Right ventricle myocardium superior (tissue), 1 donor: ENCODE results near the gene SRRM4. TPM values are rescaled to one million over a fixed set of nuclear protein-coding genes. Genes with fewer than 3 reads are reported as not detected.
"Not testable (repeated sequence)": the region's sequence is repeated elsewhere in the genome, so short reads cannot be mapped to it uniquely, and the experiment has no call there.

Experiments used
- ATAC-seq: fragments of 200-7000 bp; cut with Tn5 transposase; one replicate; pipeline ENCODE4 v1.9.1; 2020; ENCODE audit warnings: mild to moderate bottlenecking; ENCODE audit not compliant: poor library complexity
- DNase-seq: peaks from one replicate; pipeline ENCODE4 v3.0.0-alpha.2; 2020
- intact Hi-C: fragments of 100-400 bp; cut with DNase I; formaldehyde crosslinking; loops from one replicate; pipeline ENCODE4 v1.11.2; 2022
- total RNA-seq: library from RNA; stranded (reverse); fragmentation: NEBNext Ultra II Directional; extraction: Animal tissue kit (Norgen Biotek cat#: 25700); gene quantifications from one replicate; pipeline ENCODE4 v1.2.1, GENCODE V29; 2021
- donor health status: DM: no; HTN: yes; CAD: no; lungs with severe emphysema.

The SRRM4 gene
- total RNA-seq, 1 donor from 2014 or later = 0.30 TPM

- ATAC-seq (no peak), DNase-seq (no peak)
- intact Hi-C loops = no loop called here
Measured at GRCh38 chr12:119096429-119097202, 115.3 kb downstream of the SRRM4 start.

DNA sequence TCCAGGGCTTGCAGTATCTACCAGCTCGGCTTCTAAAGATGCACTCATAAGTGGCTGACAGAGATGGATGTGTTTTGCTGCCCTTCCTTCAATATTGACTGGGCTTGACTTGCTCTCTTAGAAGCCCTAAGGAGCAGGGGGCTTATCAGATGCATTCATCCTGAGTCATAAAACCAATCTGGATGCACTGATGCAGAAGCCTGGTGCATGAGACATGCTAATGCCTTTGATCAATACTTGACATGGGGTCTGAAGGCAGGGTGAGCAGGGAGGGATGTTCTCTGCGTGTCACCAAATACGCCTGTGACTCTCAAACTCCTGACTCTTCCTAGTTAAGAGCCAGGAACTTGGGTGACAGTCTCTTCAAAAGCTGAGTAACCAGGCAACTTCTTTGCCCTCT, 119.6 kb downstream of the SRRM4 start:
- intact Hi-C loops = no loop called here
- no peak for DNase-seq
- no peak for ATAC-seq

DNA sequence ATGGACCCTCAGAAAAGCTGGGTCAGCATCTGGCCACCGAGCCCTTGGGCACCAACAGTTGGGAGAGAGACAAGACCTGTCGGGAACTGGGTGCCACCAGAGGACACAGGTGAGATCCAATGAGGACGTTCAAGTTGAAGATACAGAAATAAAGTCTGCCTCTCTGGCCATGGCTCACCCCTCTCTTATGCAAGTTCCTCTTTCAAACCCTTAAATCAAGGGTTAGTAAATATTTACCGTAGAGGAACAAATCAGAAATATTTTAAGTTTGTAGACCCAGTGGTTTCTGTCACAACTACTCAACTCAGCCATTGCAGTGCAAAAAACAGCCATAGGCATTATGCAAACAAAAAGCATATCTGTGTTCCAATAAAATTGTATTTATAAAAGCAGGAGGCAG, 120.9 kb downstream of the SRRM4 start:
- ATAC-seq = no peak
- intact Hi-C loops = no loop called here

GRCh38 chr12:119102714-119103113, 121.4 kb downstream of the SRRM4 start:
- DNase-seq (no peak), ATAC-seq (no peak)
- intact Hi-C loops = no loop called here

More for the DNA sequence above, 120.9 kb downstream of the SRRM4 start:
- no peak for DNase-seq

- ATAC-seq, intact Hi-C loops, DNase-seq: not testable (repeated sequence)
Measured at GRCh38 chr12:119104969-119105368, 123.6 kb downstream of the SRRM4 start.

GRCh38 chr12:119113496-119113986, 132.2 kb downstream of the SRRM4 start:
- intact Hi-C loops = loop anchor here (10.0 kb wide), 1 partner anchor 431 kb away; no protein-coding TSS in a partner anchor
- ATAC-seq (no peak), DNase-seq (no peak)

GRCh38 chr12:119114294-119114693, 133.0 kb downstream of the SRRM4 start:
- intact Hi-C loops = loop anchor here (10.0 kb wide), 1 partner anchor 431 kb away; no protein-coding TSS in a partner anchor
- no peak for DNase-seq
- no peak for ATAC-seq

GRCh38 chr12:119115296-119115905, 134.1 kb downstream of the SRRM4 start:
- DNase-seq = no peak
- ATAC-seq = peak; percentile 66
- intact Hi-C loops = loop anchor here (5.0 to 10.0 kb wide), 2 partner anchors 297 to 429 kb away; no protein-coding TSS in a partner anchor

- no peak for ATAC-seq
- intact Hi-C loops = loop anchor here (5.0 to 10.0 kb wide), 2 partner anchors 294 to 427 kb away; no protein-coding TSS in a partner anchor
- no peak for DNase-seq
Measured at GRCh38 chr12:119117936-119118335, 136.6 kb downstream of the SRRM4 start.

DNA sequence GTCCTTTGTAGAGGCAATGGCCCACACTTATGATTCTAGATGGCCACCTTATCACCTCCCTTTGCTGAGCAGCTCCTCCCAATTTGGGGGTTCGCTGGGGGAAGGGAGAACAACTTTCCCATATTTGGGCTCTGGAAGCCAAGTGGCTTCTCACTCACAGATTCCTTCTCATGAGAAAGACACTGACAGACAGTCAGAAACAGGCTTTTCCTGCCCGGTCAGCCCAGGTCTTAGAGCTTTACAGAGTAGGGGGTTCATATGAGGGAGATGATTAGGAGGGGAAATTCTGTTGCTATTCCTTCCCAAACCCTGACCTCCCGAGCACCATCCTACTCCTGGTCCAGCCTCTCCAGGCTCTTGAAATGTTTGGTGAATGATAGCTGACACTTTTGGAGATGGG, 137.3 kb downstream of the SRRM4 start:
- DNase-seq = no peak
- no peak for ATAC-seq
- intact Hi-C loops = loop anchor here (5.0 to 10.0 kb wide), 2 partner anchors 294 to 426 kb away; no protein-coding TSS in a partner anchor

- ATAC-seq = no peak
- no peak for DNase-seq
- intact Hi-C loops = no loop called here
Measured at GRCh38 chr12:119122047-119122446, 140.7 kb downstream of the SRRM4 start.

- no peak for ATAC-seq
- intact Hi-C loops = no loop called here
- no peak for DNase-seq
Measured at GRCh38 chr12:119122751-119123150, 141.4 kb downstream of the SRRM4 start.

DNA sequence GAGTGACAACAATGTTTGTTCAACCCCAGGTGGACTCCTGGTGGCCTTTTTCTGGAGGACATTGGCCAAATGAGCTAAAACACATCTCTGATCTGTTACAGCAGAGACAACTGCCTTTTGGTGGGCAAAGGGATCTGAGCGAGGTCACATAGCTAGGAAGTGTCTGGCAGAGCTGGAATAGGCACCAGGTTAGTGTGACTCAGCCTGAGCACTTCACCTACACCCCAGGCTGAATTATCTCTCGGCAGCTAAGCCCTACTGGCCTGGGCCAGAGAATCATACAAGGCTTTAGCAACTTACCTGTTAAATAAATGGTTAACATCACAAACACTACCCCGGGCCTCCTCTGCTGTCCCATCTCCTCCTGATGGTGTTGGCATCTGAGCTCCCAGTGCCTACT, 147.2 kb downstream of the SRRM4 start:
- ATAC-seq (no peak), DNase-seq (no peak)
- intact Hi-C loops = no loop called here

DNA sequence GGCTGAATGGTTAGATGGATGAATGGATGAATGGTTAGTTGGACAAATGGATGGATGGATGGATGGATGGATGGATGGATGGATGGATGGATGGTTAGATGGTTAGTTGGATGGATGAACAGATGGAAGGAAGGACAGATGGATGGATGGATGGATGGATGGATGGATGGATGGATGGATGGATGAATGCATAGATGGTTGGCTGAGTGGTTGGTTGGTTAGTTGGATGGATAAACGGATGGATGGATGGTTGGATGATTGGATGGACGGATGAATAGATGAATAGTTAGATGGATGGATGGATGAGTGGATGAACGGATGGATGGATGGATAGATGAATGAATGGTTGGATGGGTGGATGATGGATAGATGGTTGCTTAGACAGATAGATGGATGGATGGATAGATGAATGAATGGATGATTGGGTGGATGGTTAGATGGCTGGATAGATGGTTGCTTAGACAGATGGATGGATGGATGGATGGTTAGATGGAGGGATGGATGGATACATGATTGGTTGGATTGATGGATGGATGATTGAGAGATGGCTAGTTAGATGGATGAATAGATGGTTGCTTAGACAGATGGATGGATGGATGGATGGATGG, 148.6 kb downstream of the SRRM4 start:
- intact Hi-C loops = no loop called here
- no peak for ATAC-seq
- DNase-seq = no peak

- intact Hi-C loops = no loop called here
- ATAC-seq (no peak), DNase-seq (no peak)
Measured at GRCh38 chr12:119130523-119130922, 149.2 kb downstream of the SRRM4 start.

DNA sequence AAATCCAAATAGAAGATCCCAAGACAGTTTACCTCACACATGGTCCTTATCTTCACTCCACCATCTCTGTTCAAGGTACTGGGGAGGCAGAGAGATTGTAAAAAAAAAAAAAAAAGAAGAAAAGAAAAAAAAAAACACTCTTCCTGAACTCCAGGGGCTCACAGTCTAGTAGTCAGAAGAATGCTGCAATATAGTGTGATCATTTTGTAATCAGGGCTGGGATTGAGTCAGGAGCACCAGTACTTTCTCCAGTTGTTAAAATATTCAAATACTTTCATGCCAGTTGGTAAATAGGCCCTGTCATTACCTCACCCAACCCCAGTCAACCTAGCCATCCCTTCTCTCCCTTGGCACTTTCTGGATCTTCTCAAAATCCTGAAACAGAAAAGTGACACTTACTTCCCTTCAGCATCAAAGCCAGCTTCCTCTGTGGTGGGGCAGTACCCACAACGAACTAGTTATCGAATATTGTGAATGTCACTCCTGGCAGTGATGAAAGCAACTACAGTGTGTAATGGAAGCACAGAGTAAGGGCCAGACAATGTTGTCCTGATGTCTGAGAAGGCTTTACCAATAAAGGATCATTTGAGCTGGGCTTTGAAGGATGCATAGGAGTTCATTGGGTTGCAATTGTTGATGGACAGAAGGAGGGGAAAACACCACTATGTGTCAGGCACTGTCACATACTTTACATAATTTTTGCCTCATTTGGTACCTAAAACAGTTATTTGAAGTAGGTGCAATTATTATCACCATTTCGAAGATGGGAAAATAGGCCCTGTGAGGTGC, 153.1 kb downstream of the SRRM4 start:
- ATAC-seq (no peak), DNase-seq (no peak)
- intact Hi-C loops = no loop called here

GRCh38 chr12:119136811-119137410, 155.6 kb downstream of the SRRM4 start:
- intact Hi-C loops = no loop called here
- no peak for DNase-seq
- no peak for ATAC-seq

GRCh38 chr12:119139448-119139847, 158.1 kb downstream of the SRRM4 start:
- DNase-seq (no peak), ATAC-seq (no peak)
- intact Hi-C loops = no loop called here
